HG03354 (cell line): ENCODE measurements around the gene FRMPD4.

Experiments used
- ATAC-seq: cut with Tn5 transposase; IDR thresholded peaks from one replicate; pipeline ENCODE4 v1.9.1; 2021; ENCODE audit warnings: mild to moderate bottlenecking; ENCODE audit not compliant: unreplicated experiment, poor library complexity, severe bottlenecking

Gene FRMPD4

DNA sequence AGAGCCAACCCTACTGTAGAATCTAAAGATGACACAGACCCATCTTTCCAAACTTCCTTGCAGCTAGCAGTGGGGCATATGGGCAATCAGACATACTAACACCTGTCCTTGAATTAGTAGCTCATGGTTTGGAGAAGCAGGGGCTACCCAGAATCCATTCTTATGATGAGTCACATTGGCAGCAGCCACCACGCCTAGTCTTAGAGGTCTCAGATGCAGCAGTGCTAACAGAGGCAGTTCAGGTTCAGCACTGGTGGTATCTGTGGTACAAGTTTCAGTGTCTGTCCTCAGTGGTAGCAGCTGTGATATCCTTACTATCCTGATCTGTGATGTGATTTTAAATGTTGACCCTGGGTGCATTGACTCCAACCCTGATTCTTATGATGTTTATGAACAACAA, 68.1 kb downstream of the FRMPD4 start:
- ATAC-seq, result no peak

DNA sequence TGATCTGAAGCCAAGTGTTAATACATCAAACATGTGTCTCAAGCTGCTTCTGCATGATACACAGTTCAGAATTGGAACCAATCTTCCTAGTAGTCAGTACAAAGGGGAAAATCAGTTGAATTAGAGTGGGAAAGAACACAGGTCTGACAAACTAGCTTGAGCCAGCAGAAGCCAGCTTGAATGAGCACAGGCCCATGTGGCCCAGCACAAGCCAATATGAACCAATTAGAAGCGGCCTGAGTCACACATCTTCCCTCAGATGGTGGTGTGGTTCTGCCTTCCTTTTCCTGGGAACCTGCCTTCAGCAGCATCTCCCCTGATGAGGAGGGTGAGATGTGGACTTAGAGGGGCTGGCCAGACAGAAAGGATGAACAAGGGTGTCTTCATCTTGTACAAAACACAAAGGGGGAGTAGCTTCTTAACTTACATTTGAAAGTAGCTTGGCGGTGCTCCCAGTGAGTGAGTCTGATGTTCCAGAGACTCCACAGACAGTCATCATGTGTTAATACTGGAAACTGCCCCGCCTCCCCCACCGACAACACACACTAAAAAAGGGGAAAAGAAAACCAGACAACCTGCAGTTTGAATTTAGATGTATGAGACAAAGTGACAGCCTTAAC, 72.0 kb downstream of the FRMPD4 start:
- no peak for ATAC-seq

DNA sequence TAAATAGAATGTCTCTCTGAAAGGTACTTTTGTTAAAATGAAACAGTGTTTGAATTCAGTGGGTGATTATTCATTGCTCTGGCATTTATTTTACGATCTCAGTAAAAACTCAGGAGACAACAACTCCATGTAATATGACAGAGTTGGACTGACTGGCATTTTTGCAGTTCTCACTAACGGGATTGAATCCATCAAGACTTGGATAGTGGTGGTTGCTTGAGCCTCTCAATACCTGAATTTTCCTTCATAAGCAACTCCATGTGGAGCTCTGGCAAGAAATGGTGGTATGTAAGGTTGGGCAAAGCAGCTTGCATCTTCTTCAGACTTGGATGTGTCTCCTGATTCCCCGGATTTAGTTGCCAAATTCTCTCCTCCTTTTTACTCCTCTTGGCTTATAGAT, 72.7 kb downstream of the FRMPD4 start:
- no peak for ATAC-seq

DNA sequence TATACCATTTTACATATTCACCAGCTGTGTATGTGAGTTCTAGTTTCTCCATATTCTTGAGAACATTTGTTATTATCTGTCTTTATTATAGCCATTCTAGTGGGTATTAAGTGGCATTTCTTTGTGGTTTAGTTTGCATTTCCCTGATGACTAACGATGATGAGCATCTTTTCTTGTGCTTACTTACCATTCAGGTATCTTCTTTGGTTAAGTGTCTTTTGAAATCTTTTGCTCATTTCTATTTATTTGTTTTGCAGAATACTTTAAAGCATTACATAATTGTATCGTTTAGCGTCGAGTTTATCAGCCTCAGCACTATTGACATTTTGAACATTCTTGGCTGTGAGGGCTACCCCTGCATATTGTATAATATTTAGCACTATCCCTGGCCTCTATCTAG, 85.4 kb downstream of the FRMPD4 start:
- ATAC-seq, result no peak

GRCh38 chrX:12225107-12225506, 86.8 kb downstream of the FRMPD4 start:
- ATAC-seq, result no peak

- ATAC-seq, result no peak
Observed at GRCh38 chrX:12227412-12228041, 89.3 kb downstream of the FRMPD4 start.

GRCh38 chrX:12228862-12229261, 90.6 kb downstream of the FRMPD4 start:
- ATAC-seq, result no peak

DNA sequence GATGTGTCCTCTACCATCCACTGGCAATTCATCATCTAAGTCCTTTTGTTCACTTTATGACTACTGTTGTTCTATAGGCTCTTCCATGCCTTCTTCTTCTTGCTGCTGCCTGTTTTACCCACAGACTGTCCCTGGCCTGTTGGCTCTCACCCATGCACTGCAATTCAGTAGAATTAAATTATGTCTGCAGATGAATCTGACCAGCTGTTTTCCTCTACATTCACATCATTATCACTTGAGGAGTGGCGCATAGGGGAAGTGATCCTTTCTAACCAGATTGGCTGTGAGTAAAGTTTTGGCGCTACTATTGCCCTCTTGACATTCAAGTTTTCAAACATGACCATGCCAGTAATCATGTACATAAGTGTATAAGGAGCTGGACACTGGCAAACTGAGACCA, 91.7 kb downstream of the FRMPD4 start:
- ATAC-seq, result no peak

- ATAC-seq, result no peak
Observed at GRCh38 chrX:12234534-12235329, 96.5 kb downstream of the FRMPD4 start.

DNA sequence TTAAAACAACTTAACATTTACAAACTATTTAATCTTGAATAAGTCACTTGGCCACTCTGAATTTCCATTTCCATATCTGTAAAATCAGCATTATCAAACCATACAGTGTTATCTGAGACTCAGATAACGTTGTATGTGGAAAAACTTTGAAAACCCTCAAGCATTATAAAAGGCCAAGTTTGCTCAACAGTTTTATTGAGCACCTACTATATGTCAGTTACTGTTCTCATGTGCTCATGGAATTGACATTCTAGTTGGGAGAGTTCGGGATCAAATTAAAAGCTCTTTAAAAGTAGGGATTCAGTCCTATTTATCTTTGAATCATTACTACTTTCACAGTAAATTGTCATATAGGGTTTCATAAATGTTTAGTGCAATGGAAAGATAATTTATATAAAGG, 97.9 kb downstream of the FRMPD4 start:
- ATAC-seq, result no peak

DNA sequence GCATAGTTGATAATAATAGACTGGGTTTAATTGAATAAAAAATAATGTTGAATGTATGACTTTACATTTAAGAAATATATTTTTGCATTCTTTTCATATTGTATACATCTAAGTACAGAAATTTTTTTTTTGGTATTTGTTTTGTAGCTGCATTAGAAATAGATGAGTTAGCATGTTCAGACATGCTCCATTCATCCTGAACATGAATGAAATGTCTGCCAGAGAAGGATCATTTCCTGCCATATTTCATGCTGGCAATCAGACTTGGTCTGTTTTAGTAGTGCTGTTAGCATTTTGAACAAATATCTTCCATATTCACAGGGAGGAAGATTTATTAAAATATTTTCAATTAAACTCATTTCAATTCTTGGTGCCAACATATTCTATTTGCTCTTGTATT, 98.9 kb downstream of the FRMPD4 start:
- ATAC-seq, result no peak

- no peak for ATAC-seq
Observed at GRCh38 chrX:12237771-12238170, 99.5 kb downstream of the FRMPD4 start.

GRCh38 chrX:12239356-12240082, 101.2 kb downstream of the FRMPD4 start:
- ATAC-seq, result no peak

- ATAC-seq, result no peak
Observed at GRCh38 chrX:12240491-12240890, 102.2 kb downstream of the FRMPD4 start.

GRCh38 chrX:12241026-12241425, 102.8 kb downstream of the FRMPD4 start:
- no peak for ATAC-seq

DNA sequence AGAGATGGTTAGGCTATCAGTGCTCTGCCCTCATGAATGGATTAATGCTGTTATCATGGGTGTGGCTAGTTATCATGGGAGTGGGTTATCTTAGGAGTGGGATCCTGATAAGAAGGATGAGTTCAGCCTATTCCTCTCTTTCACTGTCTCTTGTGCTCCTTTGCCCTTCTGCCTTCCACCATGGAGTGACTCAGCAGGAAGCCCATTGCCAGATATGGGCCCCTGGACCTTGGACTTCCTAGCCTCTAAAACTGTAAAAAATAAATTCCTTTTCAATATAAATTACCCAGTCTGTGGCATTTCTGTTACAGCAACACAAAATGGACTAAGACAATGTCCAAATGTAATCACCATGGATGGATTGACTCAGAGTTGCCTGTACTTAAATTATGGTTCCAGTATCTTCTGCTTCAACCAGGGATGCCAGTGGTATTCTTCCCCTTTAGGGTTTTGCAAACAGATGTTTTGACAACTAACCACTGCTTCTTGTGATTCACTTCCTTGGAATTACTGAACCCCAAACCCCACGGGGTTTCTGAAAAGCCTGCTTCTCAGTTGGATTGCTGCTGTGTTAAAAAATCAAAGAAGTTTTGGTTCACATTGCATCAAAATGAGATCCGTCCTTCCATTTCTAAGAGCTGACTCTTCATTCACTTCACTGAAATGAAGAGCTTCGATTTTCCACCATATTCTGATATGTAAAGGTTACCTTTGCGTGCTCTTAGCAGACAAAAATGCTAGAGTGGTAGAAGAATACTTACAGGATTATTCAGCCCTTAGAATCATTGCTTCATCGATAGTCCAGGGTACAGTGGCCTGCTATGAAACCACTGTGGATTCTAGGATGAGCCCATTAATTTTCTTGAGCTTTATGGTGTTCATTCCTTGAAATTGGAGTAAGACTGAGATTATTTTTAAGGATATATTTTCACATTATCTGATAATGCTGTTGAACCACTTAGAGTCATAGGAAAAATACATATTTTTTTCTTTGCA, 107.7 kb downstream of the FRMPD4 start:
- no peak for ATAC-seq

- no peak for ATAC-seq
Observed at GRCh38 chrX:12249997-12250396, 111.7 kb downstream of the FRMPD4 start.

DNA sequence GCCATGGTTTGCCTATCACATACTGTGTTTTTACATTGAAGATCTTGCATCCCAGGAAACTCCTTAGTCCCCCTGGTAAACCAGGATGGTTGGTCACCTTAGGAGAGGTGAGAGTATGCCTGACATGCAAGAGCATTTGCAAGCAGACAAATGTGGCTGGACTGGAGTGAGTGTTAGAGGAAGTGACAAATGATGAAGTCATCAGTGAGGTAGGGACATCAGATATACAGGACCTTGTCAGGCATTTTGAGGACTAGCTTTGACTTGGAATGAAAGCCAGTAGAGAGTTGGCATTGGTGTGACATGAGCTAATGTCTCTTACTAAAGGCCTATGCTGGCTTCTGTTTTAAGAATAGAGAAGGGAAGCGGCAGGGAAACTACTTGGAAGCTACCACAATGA, 124.9 kb downstream of the FRMPD4 start:
- ATAC-seq, result no peak

GRCh38 chrX:12269484-12269883, 131.2 kb downstream of the FRMPD4 start:
- ATAC-seq, result no peak
